Testis (tissue), 2 donors: ENCODE results near the gene CYS1.

Experiments used
- POLR2A ChIP-seq: fragments of 450-650 bp; IDR thresholded peaks from one replicate; pipeline ENCODE4 v1.6.1; 2017; ENCODE audit warnings: antibody characterized with exemption, mild to moderate bottlenecking, moderate library complexity
- TF ChIP-seq, protein P1 (sequence below), 3 experiments: fragments of 450-650 bp in 2 of 3; fragments of 200-600 bp in 1 of 3; sonication (generic) in 1 of 3; IDR thresholded peaks; one replicate each; pipeline ENCODE4 v1.5.1; 2016 to 2019; ENCODE audit warnings: antibody characterized with exemption in 3 of 3, mild to moderate bottlenecking in 2 of 3, moderate library complexity in 1 of 3

GRCh38 chr2:10062931-10063365 lies 17.3 kb downstream of the CYS1 start:
- TF ChIP-seq, protein P1, sequence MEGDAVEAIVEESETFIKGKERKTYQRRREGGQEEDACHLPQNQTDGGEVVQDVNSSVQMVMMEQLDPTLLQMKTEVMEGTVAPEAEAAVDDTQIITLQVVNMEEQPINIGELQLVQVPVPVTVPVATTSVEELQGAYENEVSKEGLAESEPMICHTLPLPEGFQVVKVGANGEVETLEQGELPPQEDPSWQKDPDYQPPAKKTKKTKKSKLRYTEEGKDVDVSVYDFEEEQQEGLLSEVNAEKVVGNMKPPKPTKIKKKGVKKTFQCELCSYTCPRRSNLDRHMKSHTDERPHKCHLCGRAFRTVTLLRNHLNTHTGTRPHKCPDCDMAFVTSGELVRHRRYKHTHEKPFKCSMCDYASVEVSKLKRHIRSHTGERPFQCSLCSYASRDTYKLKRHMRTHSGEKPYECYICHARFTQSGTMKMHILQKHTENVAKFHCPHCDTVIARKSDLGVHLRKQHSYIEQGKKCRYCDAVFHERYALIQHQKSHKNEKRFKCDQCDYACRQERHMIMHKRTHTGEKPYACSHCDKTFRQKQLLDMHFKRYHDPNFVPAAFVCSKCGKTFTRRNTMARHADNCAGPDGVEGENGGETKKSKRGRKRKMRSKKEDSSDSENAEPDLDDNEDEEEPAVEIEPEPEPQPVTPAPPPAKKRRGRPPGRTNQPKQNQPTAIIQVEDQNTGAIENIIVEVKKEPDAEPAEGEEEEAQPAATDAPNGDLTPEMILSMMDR (IDR thresholded peaks at IDR 0.05), result no peak
- TF ChIP-seq POLR2A, result no peak
